ENCODE data around the gene ACY1.

The ACY1 gene

GRCh38 chr3:51982838-51983577, at the start of gene ACY1:
ACY1 (plus strand) TSS chr3:51983535; CDS start chr3:51984065, 530 bp downstream.
- peak; percentile 74 for DNase-seq (ENCODE audit: low spot score)

GRCh38 chr3:51934139-51934850, 49.0 kb upstream of the ACY1 start:
- DNase-seq (ENCODE audit: low spot score), result no peak

- DNase-seq (ENCODE audit: low spot score), result no peak
Observed at GRCh38 chr3:51934991-51935885, 48.1 kb upstream of the ACY1 start.

GRCh38 chr3:51935886-51936755, 47.2 kb upstream of the ACY1 start:
- DNase-seq (ENCODE audit: low spot score), result no peak

GRCh38 chr3:51937014-51937413, 46.3 kb upstream of the ACY1 start:
- DNase-seq (ENCODE audit: low spot score), result no peak

- DNase-seq (ENCODE audit: low spot score), result no peak
Observed at GRCh38 chr3:51937611-51938450, 45.5 kb upstream of the ACY1 start.

- no peak for DNase-seq (ENCODE audit: low spot score)
Observed at GRCh38 chr3:51938780-51939425, 44.4 kb upstream of the ACY1 start.

- DNase-seq (ENCODE audit: low spot score), result no peak
Observed at GRCh38 chr3:51940648-51941462, 42.5 kb upstream of the ACY1 start.

- DNase-seq (ENCODE audit: low spot score), result no peak
Observed at GRCh38 chr3:51941463-51941797, 41.9 kb upstream of the ACY1 start.

- peak; percentile 100 for DNase-seq (ENCODE audit: low spot score)
Observed at GRCh38 chr3:51941798-51942602, 41.3 kb upstream of the ACY1 start, which contains the start of the genes PARP3 and RRP9. PARP3 (plus strand) TSS chr3:51942363; CDS start chr3:51943356, 993 bp downstream. RRP9 (minus strand) TSS chr3:51941904; CDS start chr3:51941867, 37 bp downstream.

- no peak for DNase-seq (ENCODE audit: low spot score)
Observed at GRCh38 chr3:51942603-51943450, 40.5 kb upstream of the ACY1 start.

GRCh38 chr3:51943451-51944391, 39.6 kb upstream of the ACY1 start:
- DNase-seq (ENCODE audit: low spot score), result no peak

- DNase-seq (ENCODE audit: low spot score), result no peak
Observed at GRCh38 chr3:51944451-51945021, 38.8 kb upstream of the ACY1 start.

- DNase-seq (ENCODE audit: low spot score), result no peak
Observed at GRCh38 chr3:51945031-51945840, 38.1 kb upstream of the ACY1 start.

Data from cerebellar cortex (tissue), 1 donor.